Measurements from ENCODE around the gene CALHM1. TPM values are rescaled to one million over a fixed set of nuclear protein-coding genes. Genes with fewer than 3 reads are reported as not detected.
A peak's percentile ranks its signal among the peaks of the same experiment; 100 is the strongest.

The CALHM1 gene
- total and polyA plus RNA-seq, 5 donors from 2014 or later = not detected

- H3K4me3 Mint-ChIP-seq = no peak overlapping the region
- Histone ChIP-seq H3K36me3 (ENCODE audit: control insufficient read depth, insufficient read depth, low read length) (peaks cover 92% of the 10 kb centered on the region), H3K4me3 (ENCODE audit: low read depth, low read length) (no peak overlapping the region), H3K4me1 (ENCODE audit: control insufficient read depth, insufficient read depth, low read length, poor library complexity, severe bottlenecking) (no peaks in the 10 kb centered on the region), H3K27me3 (ENCODE audit: control insufficient read depth, insufficient read depth, low read length) (no peaks in the 10 kb centered on the region), H3K9me3 (ENCODE audit: control insufficient read depth in 2 of 2, low read length in 2 of 2) (no peaks in the 10 kb centered on the region), H3K27ac (ENCODE audit: insufficient read depth, low read length, poor library complexity, severe bottlenecking) (no peak overlapping the region)
- H3K36me3 Mint-ChIP-seq = peaks cover 69% of the 10 kb centered on the region
- H3K9me3 Mint-ChIP-seq = no peaks in the 10 kb centered on the region
- ATAC-seq (ENCODE audit: low read depth in 2 of 2) (peak in 1 of 2 donors; percentile 46), DNase-seq (peak; percentile 46 to 82 (median 67))
- H3K27me3 Mint-ChIP-seq = no peaks in the 10 kb centered on the region
- H3K4me1 Mint-ChIP-seq = peaks cover 0 to 6% (median 1%) of the 10 kb centered on the region in 4 donors
- peak overlapping the region in 2 of 3 donors; percentile 4 to 18 for H3K27ac Mint-ChIP-seq
Observed at GRCh38 chr10:103416436-103417147, 42.1 kb downstream of the CALHM1 start.

GRCh38 chr10:103415581-103415980, 43.1 kb downstream of the CALHM1 start:
- Mint-ChIP-seq H3K4me3 (no peak overlapping the region), H3K4me1 (peaks cover 0 to 6% (median 1%) of the 10 kb centered on the region in 4 donors), H3K36me3 (peaks cover 68% of the 10 kb centered on the region), H3K9me3 (no peaks in the 10 kb centered on the region), H3K27ac (peak overlapping the region in 1 of 3 donors; percentile 13), H3K27me3 (no peaks in the 10 kb centered on the region)
- no peak for DNase-seq
- no peaks in the 10 kb centered on the region for H3K9me3 ChIP-seq (ENCODE audit: control insufficient read depth in 2 of 2, low read length in 2 of 2)
- no peak overlapping the region for H3K27ac ChIP-seq (ENCODE audit: insufficient read depth, low read length, poor library complexity, severe bottlenecking)
- H3K4me1 ChIP-seq (ENCODE audit: control insufficient read depth, insufficient read depth, low read length, poor library complexity, severe bottlenecking) = no peaks in the 10 kb centered on the region
- H3K36me3 ChIP-seq (ENCODE audit: control insufficient read depth, insufficient read depth, low read length) = peaks cover 91% of the 10 kb centered on the region
- no peak overlapping the region for H3K4me3 ChIP-seq (ENCODE audit: low read depth, low read length)
- H3K27me3 ChIP-seq (ENCODE audit: control insufficient read depth, insufficient read depth, low read length) = no peaks in the 10 kb centered on the region
- no peak for ATAC-seq (ENCODE audit: low read depth in 2 of 2)

- Mint-ChIP-seq H3K36me3 (peaks cover 63% of the 10 kb centered on the region), H3K27ac (no peak overlapping the region)
Observed at GRCh38 chr10:103413564-103413963, 45.1 kb downstream of the CALHM1 start.

More at GRCh38 chr10:103413564-103413963, 45.1 kb downstream of the CALHM1 start:
- H3K36me3 ChIP-seq (ENCODE audit: control insufficient read depth, insufficient read depth, low read length) = peaks cover 86% of the 10 kb centered on the region
- H3K4me1 Mint-ChIP-seq = peaks cover 0 to 6% (median 1%) of the 10 kb centered on the region in 4 donors
- no peaks in the 10 kb centered on the region for H3K27me3 Mint-ChIP-seq
- no peak overlapping the region for H3K27ac ChIP-seq (ENCODE audit: insufficient read depth, low read length, poor library complexity, severe bottlenecking)
- ATAC-seq (ENCODE audit: low read depth in 2 of 2) (no peak), DNase-seq (no peak)
- H3K4me1 ChIP-seq (ENCODE audit: control insufficient read depth, insufficient read depth, low read length, poor library complexity, severe bottlenecking) = no peaks in the 10 kb centered on the region
- no peaks in the 10 kb centered on the region for H3K9me3 Mint-ChIP-seq
- H3K4me3 Mint-ChIP-seq = no peak overlapping the region
- no peaks in the 10 kb centered on the region for H3K9me3 ChIP-seq (ENCODE audit: control insufficient read depth in 2 of 2, low read length in 2 of 2)
- no peak overlapping the region for H3K4me3 ChIP-seq (ENCODE audit: low read depth, low read length)
- no peaks in the 10 kb centered on the region for H3K27me3 ChIP-seq (ENCODE audit: control insufficient read depth, insufficient read depth, low read length)

Other genes starting within 250 kb of the CALHM1 start
- gene RPEL1, start 213.0 kb downstream of the CALHM1 start, total RNA-seq = not detected
- gene RPEL1, start 213.0 kb downstream of the CALHM1 start, polyA plus RNA-seq = under 1 TPM in 1 of 4 donors, not detected in 3; 0.10 TPM
- gene INA, start 181.8 kb downstream of the CALHM1 start, total RNA-seq = not detected
- not detected for gene INA, start 181.8 kb downstream of the CALHM1 start, polyA plus RNA-seq
- 6.7 TPM for gene PCGF6, start 107.8 kb downstream of the CALHM1 start, total RNA-seq
- gene PCGF6, start 107.8 kb downstream of the CALHM1 start, polyA plus RNA-seq = 10 to 100 TPM in 1 of 4 donors, 1 to 10 TPM in 3; 6.0 to 10.4 (median 9.1) TPM
- gene TAF5, start 90.9 kb downstream of the CALHM1 start, total RNA-seq = 9.4 TPM
- 1 to 10 TPM; 3.2 to 4.0 (median 3.7) TPM for gene TAF5, start 90.9 kb downstream of the CALHM1 start, polyA plus RNA-seq
- 152 TPM for gene ATP5MK, start 62.4 kb downstream of the CALHM1 start, total RNA-seq
- 100 to 1,000 TPM; 461 to 608 (median 526) TPM for gene ATP5MK, start 62.4 kb downstream of the CALHM1 start, polyA plus RNA-seq
- 26.9 TPM for gene PDCD11, start 62.3 kb downstream of the CALHM1 start, total RNA-seq
- 1 to 10 TPM; 7.1 to 10.0 (median 8.5) TPM for gene PDCD11, start 62.3 kb downstream of the CALHM1 start, polyA plus RNA-seq
- gene CALHM2, start 6.5 kb downstream of the CALHM1 start, total RNA-seq = 26.1 TPM
- gene CALHM2, start 6.5 kb downstream of the CALHM1 start, polyA plus RNA-seq = 10 to 100 TPM; 33.5 to 72.4 (median 50.0) TPM
- gene CALHM3, start 20.3 kb upstream of the CALHM1 start, total RNA-seq = not detected
- not detected for gene CALHM3, start 20.3 kb upstream of the CALHM1 start, polyA plus RNA-seq
- gene NEURL1, start 34.8 kb upstream of the CALHM1 start, total RNA-seq = 1.1 TPM
- gene NEURL1, start 34.8 kb upstream of the CALHM1 start, polyA plus RNA-seq = under 1 TPM; 0.29 to 0.87 (median 0.54) TPM